GM19025 (cell line): ENCODE results near the gene SPHKAP.
A peak's percentile ranks its signal among the peaks of the same experiment; 100 is the strongest.
"Not testable (repeated sequence)": the region's sequence is repeated elsewhere in the genome, so short reads cannot be mapped to it uniquely, and the experiment has no call there.

Source experiments
- ATAC-seq: cut with Tn5 transposase; IDR thresholded peaks from one replicate; pipeline ENCODE4 v1.9.1; 2021; ENCODE audit warnings: mild to moderate bottlenecking, low read depth, moderate library complexity; ENCODE audit not compliant: unreplicated experiment

Gene SPHKAP, protein sequence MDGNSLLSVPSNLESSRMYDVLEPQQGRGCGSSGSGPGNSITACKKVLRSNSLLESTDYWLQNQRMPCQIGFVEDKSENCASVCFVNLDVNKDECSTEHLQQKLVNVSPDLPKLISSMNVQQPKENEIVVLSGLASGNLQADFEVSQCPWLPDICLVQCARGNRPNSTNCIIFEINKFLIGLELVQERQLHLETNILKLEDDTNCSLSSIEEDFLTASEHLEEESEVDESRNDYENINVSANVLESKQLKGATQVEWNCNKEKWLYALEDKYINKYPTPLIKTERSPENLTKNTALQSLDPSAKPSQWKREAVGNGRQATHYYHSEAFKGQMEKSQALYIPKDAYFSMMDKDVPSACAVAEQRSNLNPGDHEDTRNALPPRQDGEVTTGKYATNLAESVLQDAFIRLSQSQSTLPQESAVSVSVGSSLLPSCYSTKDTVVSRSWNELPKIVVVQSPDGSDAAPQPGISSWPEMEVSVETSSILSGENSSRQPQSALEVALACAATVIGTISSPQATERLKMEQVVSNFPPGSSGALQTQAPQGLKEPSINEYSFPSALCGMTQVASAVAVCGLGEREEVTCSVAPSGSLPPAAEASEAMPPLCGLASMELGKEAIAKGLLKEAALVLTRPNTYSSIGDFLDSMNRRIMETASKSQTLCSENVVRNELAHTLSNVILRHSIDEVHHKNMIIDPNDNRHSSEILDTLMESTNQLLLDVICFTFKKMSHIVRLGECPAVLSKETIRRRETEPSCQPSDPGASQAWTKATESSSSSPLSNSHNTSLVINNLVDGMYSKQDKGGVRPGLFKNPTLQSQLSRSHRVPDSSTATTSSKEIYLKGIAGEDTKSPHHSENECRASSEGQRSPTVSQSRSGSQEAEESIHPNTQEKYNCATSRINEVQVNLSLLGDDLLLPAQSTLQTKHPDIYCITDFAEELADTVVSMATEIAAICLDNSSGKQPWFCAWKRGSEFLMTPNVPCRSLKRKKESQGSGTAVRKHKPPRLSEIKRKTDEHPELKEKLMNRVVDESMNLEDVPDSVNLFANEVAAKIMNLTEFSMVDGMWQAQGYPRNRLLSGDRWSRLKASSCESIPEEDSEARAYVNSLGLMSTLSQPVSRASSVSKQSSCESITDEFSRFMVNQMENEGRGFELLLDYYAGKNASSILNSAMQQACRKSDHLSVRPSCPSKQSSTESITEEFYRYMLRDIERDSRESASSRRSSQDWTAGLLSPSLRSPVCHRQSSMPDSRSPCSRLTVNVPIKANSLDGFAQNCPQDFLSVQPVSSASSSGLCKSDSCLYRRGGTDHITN (N-terminal part only)

GRCh38 chr2:228181098-228182019, at the start of gene SPHKAP:
Gene SPHKAP (minus strand): TSS chr2:228181687. CDS start chr2:228181598, 89 bp downstream.
- ATAC-seq = no peak

DNA sequence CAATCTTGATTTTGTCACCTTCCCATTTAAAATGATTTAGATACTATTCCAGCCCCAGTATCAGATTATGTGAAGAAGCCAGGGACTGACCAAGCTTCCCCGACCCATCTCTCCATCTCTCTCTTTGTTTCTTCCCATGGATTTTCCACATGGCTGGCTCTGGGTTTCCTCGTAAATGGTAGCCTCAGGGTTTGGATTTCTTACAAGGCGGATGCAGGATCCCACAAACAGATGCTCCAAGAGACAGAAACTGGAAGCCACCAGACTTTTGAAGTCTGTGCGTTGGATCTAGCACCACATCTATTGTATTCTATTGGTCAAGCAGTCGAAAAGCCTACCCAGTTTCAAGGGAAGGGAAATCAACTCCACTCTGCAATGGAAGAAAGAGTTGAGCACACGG, 46.0 kb upstream of the SPHKAP start:
- ATAC-seq = no peak

DNA sequence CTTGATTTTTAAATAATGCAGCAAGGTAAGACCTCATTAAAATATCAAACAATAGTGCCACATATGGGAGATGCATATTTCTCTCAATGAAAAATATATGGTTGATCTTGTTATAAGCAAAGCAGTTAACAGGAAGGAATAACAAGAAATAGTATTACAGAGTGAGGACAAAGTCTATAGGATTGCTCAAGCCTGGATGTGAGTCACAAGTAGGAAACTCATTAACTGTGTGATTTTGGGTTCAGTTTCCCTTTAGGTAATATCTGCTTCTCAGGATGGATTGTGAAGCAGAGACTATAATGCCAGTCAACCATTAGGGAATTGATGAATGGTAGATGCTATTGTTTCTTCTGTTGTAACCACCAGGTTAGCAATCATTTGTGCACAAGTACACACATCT, 42.9 kb upstream of the SPHKAP start:
- ATAC-seq = no peak

GRCh38 chr2:228218593-228218992, 37.1 kb upstream of the SPHKAP start:
- not testable (repeated sequence) for ATAC-seq

DNA sequence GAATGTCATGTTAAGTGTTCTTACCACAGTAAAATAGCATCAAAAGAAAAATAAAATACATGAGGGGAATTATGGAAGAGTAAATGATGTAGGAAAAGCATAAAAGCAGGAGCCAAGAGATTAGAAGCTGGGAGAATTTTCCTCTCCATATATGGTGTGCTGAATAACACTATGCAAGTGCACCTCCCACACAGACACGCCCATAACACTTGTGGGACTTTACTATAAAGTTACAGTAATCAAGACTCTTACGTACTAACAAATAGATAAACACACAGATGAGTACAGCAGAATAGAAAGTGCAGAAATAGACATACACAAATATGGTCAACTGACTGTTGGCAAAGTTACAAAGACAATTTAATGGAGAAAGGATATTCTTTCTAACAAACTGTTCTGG, 16.0 kb upstream of the SPHKAP start:
- no peak for ATAC-seq

DNA sequence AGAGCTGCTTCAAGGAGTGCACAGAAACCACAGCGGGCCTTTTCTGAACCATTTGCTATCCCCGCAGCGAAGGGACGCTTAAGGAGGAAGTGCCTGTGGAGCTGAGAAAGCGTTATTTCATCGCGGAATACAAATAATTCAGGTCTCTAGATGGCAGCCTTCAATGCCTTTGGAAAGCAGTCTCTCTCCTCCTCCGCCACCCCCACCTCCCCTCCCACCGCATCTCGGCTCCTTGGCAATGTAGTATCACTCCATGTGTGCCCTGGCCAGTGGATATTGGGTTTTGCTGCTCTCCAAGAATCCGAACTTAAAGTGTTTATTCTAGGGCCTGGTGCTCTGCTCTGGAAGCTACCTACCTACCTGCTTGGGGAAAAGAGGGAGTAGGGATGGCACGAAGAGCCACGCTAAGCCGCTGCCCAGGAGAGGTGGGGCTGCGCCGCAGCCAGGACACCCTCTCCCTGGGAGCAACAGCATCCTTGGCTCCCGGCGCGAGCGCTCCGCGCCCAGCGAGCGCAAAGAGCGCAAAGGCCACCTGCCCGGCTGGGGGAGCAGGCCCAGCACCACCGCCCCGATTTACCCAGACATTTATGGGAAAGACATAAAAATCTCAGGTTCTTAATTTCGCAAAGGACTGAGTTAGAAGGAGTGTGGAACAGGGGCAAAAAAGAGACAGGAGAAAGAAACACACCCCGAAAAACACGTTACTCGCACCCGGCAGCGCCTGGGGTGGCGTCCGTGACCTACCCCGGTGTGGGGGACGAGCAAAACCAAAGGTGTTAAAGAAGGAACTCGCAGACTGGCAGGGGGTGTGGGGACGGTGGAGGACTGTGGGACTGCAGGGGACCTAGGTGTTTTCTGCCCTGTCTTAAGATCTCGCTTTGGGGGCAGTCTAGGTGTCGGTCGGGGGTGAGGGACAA, 1.0 kb downstream of the SPHKAP start:
- ATAC-seq = no peak

DNA sequence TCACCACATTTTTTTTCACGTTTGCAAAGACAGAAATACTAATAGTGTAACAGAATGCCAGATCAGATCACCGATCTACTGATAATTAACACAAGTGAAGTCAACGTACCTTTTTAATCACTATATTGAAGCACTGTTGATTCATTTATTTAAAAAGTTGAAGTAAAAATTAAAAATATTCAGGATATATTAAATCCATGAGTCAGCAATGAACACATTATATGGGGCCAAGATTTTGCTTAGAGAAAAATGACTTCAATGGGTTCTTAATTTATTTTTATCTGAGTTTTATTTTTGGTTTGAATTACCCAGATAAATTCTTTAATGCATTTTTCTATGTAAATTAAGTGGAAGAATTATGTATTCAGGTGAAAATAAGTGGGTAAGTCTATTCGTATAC, 14.2 kb downstream of the SPHKAP start:
- ATAC-seq = no peak

- no peak for ATAC-seq
Observed at GRCh38 chr2:228164718-228165117, 16.8 kb downstream of the SPHKAP start.

- no peak for ATAC-seq
Observed at GRCh38 chr2:228157841-228158240, 23.6 kb downstream of the SPHKAP start.

DNA sequence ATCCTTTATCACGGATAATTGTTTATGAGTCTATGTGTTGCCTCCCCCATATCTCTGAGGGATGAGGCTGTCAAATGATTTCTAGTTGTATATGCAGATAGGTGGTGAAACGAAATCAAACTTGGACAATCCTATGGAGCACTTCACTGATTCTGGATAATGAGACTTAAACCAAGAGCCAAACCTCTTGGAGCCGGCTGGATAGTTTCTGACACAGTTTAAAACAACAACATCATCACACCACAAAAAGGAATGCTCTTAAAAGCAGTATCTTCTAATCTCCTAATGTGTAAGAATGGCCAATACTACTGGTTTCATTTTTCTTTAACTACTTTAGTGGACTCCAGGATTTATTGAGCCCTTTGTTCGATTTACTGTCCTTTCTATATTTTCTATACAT, 36.5 kb downstream of the SPHKAP start:
- ATAC-seq = no peak

GRCh38 chr2:228140934-228141528, 40.5 kb downstream of the SPHKAP start:
- ATAC-seq = peak; percentile 91

DNA sequence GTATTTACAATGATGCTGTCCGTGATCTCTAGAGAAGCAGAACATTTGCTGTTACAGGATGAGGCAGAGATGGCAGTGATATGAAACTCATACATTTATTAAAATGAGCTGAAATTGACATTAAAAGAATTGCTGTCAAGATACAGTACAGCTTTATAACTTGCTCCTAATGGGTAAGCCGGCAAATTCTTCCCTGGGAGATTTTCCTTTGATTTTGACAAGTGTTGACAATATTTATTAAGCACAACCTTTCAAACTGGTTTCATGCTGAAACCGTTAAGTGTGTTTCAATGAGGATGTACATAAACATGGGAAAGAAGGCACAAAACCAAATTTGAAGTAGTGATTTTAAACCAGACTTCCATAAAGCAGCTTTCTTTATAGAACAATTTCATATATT, 45.5 kb downstream of the SPHKAP start:
- ATAC-seq = no peak

GRCh38 chr2:228135300-228135699, 46.2 kb downstream of the SPHKAP start:
- no peak for ATAC-seq

GRCh38 chr2:228131833-228132232, 49.7 kb downstream of the SPHKAP start:
- ATAC-seq = no peak

DNA sequence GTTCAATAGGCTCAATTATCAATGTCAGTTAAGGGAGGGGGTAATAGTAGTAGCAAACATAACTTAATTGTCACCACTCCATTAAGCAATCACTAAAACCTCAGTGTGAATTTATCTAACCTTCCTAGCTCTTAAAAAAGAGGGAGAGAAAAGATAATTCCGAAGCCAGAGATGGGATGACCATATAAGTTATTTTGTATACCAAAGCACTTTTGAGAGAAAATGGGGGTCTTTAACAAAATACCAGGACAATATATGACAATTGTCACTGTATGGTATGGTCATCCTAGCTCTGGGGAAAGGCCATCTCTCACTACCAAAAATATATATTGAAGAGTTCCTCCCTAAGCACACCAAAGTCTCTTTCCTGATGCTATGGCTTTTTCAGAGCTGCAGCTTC, 55.1 kb downstream of the SPHKAP start:
- ATAC-seq = no peak

DNA sequence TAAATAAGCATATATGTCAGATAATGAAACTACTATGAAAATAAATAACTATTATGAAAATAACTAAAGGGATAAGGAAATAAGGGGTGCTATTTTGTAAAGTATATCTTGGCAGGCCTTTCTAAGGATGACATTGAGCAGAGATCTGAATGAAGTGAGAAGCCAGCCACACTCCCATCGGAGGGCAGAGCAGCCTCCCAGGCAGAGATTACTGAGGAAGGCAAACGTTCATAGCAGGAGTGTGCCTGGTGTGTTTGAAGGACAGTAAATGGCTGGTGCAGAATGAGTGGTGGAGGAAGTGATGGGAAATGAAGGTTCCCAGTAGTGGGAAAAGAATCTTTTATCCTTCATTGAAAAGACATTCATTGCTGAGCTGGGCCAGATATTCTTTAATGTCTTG, 62.5 kb downstream of the SPHKAP start:
- no peak for ATAC-seq

DNA sequence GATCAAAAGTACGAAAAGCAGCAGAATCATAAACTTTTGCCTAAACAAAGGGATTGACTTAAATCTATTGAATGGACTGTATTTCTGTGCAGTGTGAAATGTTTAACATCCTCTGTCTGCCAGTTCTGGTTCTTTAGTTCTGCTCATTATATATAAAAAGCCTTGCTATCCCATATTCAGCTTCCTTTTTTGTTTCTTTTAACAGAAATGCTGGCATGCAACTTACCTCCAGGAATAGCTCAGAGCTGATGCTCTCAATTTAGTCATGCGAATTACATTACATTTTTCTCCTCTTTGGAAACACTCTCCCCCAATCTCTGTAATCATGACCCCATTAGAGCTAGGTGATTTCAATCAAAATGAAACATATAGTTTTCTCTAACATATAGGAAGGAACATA, 73.6 kb downstream of the SPHKAP start:
- ATAC-seq = no peak

- no peak for ATAC-seq
Observed at GRCh38 chr2:228105526-228106250, 75.8 kb downstream of the SPHKAP start.
